Endothelial cell (in vitro differentiated cells): ENCODE results near the gene MAGI2. TPM values are rescaled to one million over a fixed set of nuclear protein-coding genes. Genes with fewer than 3 reads are reported as not detected.

Source experiments
- DNase-seq: peaks from one replicate; pipeline ENCODE4 v3.0.0; 2021; ENCODE audit warnings: low spot score
- H3K27ac Mint-ChIP-seq: one replicate; pipeline ENCODE4 v1.8.0; 2021; ENCODE audit warnings: mixed read lengths, inconsistent platforms; ENCODE audit not compliant: unreplicated experiment
- H3K27me3 Mint-ChIP-seq: one replicate; pipeline ENCODE4 v1.8.0; 2021; ENCODE audit warnings: mild to moderate bottlenecking, moderate library complexity, mixed read lengths, inconsistent platforms; ENCODE audit not compliant: unreplicated experiment
- H3K36me3 Mint-ChIP-seq: one replicate; pipeline ENCODE4 v1.8.0; 2021; ENCODE audit warnings: mild to moderate bottlenecking, low read depth, mixed read lengths, inconsistent platforms; ENCODE audit not compliant: unreplicated experiment
- H3K4me1 Mint-ChIP-seq: one replicate; pipeline ENCODE4 v1.8.0; 2021; ENCODE audit warnings: mild to moderate bottlenecking, mixed read lengths, inconsistent platforms; ENCODE audit not compliant: unreplicated experiment
- H3K4me3 Mint-ChIP-seq: one replicate; pipeline ENCODE4 v1.8.0; 2021; ENCODE audit warnings: mild to moderate bottlenecking, mixed read lengths, inconsistent platforms; ENCODE audit not compliant: unreplicated experiment
- H3K9me3 Mint-ChIP-seq: one replicate; pipeline ENCODE4 v1.8.0; 2021; ENCODE audit warnings: mixed read lengths, inconsistent platforms; ENCODE audit not compliant: unreplicated experiment
- total RNA-seq: library from RNA; stranded (reverse); fragmentation: NEBNext Ultra II Directional; extraction: Animal tissue kit (Norgen Biotek cat#: 25700); gene quantifications from one replicate; pipeline ENCODE4 v1.2.1, GENCODE V29; 2021; ENCODE audit not compliant: unreplicated experiment
- TF ChIP-seq, protein P1 (sequence below): fragments of 200-600 bp; sonication (generic); IDR thresholded peaks from one replicate; pipeline ENCODE4 v1.5.0; 2021; ENCODE audit warnings: antibody characterized with exemption; ENCODE audit not compliant: unreplicated experiment

Gene MAGI2
- total RNA-seq, 1 donor from 2014 or later, result 6.3 TPM

DNA sequence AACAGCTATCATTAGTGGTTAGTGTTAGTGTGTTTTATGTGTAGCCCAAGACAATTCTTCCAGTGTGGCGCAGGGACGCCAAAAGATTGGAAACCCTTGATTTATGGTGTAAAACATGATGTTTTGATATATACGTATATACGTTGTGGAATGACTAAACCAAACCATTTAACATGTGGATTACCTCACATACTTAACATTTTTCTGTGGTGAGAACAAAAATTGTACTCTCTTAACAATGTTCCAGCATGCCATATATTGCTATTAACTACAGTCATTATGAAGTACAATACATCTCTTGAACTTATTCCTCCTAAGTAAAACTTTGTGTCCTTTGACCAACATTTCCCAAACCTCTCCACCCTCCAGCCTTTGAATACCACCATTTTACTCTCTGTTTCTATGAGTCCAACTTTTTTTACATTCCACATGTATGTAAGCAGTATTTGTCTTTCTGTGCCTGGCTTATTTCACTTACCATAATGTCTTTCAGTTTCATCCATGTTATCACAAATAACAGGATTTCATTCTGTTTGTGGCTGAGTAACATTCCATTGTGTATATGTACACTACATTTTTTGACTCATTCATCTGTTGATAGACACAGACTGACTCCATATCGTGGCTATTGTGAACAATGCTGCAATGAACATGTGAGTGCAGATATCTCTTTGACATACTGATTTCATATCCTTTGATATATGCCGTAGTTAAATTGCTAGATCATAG lies 42.2 kb upstream of the MAGI2 start:
- H3K27ac Mint-ChIP-seq, result no peak overlapping the region
- TF ChIP-seq, protein P1, sequence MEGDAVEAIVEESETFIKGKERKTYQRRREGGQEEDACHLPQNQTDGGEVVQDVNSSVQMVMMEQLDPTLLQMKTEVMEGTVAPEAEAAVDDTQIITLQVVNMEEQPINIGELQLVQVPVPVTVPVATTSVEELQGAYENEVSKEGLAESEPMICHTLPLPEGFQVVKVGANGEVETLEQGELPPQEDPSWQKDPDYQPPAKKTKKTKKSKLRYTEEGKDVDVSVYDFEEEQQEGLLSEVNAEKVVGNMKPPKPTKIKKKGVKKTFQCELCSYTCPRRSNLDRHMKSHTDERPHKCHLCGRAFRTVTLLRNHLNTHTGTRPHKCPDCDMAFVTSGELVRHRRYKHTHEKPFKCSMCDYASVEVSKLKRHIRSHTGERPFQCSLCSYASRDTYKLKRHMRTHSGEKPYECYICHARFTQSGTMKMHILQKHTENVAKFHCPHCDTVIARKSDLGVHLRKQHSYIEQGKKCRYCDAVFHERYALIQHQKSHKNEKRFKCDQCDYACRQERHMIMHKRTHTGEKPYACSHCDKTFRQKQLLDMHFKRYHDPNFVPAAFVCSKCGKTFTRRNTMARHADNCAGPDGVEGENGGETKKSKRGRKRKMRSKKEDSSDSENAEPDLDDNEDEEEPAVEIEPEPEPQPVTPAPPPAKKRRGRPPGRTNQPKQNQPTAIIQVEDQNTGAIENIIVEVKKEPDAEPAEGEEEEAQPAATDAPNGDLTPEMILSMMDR, result no peak
- peaks cover 4% of the 10 kb centered on the region for H3K4me1 Mint-ChIP-seq
- H3K4me3 Mint-ChIP-seq, result no peak overlapping the region
- H3K27me3 Mint-ChIP-seq, result no peaks in the 10 kb centered on the region
- no peak for DNase-seq
- H3K36me3 Mint-ChIP-seq, result no peaks in the 10 kb centered on the region
- H3K9me3 Mint-ChIP-seq, result no peaks in the 10 kb centered on the region

DNA sequence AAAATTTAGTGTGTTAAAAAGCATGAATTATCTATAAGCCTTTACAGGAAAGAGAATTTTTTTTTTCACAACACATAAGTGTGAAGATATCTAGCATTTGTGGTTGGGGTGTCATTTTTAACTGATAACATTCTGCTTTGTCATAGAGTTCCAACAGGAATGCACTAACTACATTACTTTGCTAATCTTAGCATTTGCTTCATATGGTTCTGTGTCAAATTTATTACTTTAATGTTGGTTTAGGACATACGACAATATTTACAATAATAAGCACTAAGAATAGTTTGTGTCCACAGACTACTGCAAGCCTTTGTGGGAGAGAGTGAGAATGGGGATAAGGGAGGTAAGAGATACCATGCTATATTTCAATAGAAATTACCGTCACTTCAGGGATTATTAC lies 40.6 kb upstream of the MAGI2 start:
- Mint-ChIP-seq H3K4me1 (peaks cover 4% of the 10 kb centered on the region), H3K27ac (no peak overlapping the region)
- TF ChIP-seq, protein P1, result no peak

DNA sequence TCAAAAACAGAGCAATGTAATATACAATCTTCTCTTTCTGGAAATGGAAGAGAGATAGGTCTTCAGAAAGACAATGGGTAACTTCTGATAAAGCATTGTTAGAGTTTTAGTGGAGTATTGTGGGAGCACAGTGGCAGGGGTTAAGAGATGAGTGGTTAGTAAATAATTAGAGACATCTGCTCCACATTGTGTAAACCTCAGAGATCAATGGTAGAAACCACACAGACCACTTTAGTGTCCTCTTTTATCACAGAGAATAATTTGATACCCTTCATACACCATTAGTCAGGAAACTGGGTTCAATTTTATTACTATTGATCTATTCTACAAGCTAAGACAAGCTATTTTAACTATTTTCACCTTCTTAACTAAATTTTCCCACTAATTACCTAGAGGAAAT lies 35.9 kb upstream of the MAGI2 start:
- DNase-seq, result no peak
- TF ChIP-seq, protein P1, result no peak
- H3K27me3 Mint-ChIP-seq, result no peaks in the 10 kb centered on the region
- no peak overlapping the region for H3K27ac Mint-ChIP-seq
- H3K9me3 Mint-ChIP-seq, result no peaks in the 10 kb centered on the region
- no peak overlapping the region for H3K4me3 Mint-ChIP-seq
- no peaks in the 10 kb centered on the region for H3K36me3 Mint-ChIP-seq
- peaks cover 4% of the 10 kb centered on the region for H3K4me1 Mint-ChIP-seq

More for the DNA sequence above, 40.6 kb upstream of the MAGI2 start:
- no peak for DNase-seq
- Mint-ChIP-seq H3K27me3 (no peaks in the 10 kb centered on the region), H3K4me3 (no peak overlapping the region), H3K36me3 (no peaks in the 10 kb centered on the region), H3K9me3 (no peaks in the 10 kb centered on the region)

DNA sequence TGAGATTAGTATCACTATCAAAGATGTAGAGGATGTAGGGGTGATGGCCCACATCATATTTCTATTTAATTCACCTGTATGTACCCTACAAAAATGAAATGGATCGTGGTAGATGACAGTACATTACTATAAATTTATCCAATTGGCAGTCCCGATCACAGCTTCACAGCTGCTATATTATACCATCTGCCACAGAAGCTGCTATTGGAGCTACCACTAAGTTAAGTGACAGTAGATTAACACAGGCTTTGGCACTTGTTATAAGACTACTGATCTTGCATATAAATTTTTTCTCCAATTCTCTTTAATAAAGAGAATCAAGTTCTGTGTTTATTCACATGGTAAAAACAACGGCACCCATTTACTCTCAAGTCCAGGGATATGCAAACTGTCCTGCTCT lies 24.9 kb upstream of the MAGI2 start:
- H3K4me1 Mint-ChIP-seq, result no peaks in the 10 kb centered on the region
- no peaks in the 10 kb centered on the region for H3K9me3 Mint-ChIP-seq
- no peaks in the 10 kb centered on the region for H3K36me3 Mint-ChIP-seq
- TF ChIP-seq, protein P1, result no peak
- no peak overlapping the region for H3K27ac Mint-ChIP-seq
- H3K4me3 Mint-ChIP-seq, result no peak overlapping the region
- no peak for DNase-seq
- no peaks in the 10 kb centered on the region for H3K27me3 Mint-ChIP-seq

DNA sequence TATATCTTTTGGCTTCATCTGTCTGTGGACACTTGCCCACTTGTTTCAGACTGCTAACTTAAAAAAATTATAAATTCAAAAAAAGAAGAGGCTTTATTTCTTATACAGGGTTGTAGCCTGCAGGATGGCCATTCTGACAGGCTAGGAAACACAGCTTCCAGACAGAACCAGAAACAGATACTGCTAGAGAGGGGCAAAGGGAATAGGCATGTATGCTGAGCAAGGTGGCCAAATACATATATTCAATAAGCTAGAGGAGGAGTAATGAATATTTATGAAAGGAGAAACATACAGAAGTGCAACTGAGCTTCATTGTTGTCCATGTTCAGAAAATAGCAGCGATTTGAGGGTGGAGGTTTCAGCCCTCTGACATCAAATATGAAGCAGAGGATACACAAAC lies 22.0 kb upstream of the MAGI2 start:
- Mint-ChIP-seq H3K36me3 (no peaks in the 10 kb centered on the region), H3K4me1 (no peaks in the 10 kb centered on the region), H3K4me3 (no peak overlapping the region), H3K27ac (no peak overlapping the region), H3K27me3 (no peaks in the 10 kb centered on the region), H3K9me3 (no peaks in the 10 kb centered on the region)
- TF ChIP-seq, protein P1, result no peak
- DNase-seq, result no peak
